Measurements from ENCODE around the gene LRRC9.

Gene LRRC9

DNA sequence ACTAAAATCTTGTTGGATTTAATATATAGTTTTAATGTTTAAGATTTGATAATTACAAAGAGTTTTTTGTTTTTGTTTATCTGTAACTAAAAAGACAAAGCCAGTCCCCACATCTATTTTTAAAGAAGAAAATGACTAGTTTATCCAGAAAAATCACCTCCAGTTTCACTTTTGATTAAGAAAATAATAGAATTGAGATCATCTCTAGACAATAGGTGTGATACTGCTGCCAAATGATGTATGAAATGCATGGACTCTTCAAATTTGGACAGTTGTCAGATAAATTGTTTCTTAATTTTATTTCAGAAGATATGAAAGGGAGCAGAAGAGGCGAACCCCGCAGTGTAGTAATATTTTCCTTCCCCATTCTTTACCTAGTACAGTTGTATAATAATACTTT, 191.8 kb downstream of the LRRC9 start:
- no peaks in the 10 kb centered on the region for H3K9me3 ChIP-seq (ENCODE audit: control insufficient read depth, insufficient read depth, low read depth, low read length)
- no peaks in the 10 kb centered on the region for H3K4me1 ChIP-seq (ENCODE audit: control insufficient read depth, insufficient read depth, low read length)
- no peak overlapping the region for H3K4me3 ChIP-seq (ENCODE audit: low read depth, low read length)
- peaks cover 27% of the 10 kb centered on the region for H3K36me3 ChIP-seq (ENCODE audit: control insufficient read depth, insufficient read depth, low read length)
- H3K27ac ChIP-seq (ENCODE audit: low read depth, low read length), result no peak overlapping the region
- H3K9ac ChIP-seq (ENCODE audit: low read length), result no peak overlapping the region
- H3K27me3 ChIP-seq (ENCODE audit: control insufficient read depth, insufficient read depth, low read length), result no peaks in the 10 kb centered on the region
